HepG2 (cell line): ENCODE results near the gene MTHFR. TPM values are rescaled to one million over a fixed set of nuclear protein-coding genes. Genes with fewer than 3 reads are reported as not detected.

ENCODE experiments used
- ARNT ChIP-seq: fragments of 450-650 bp; IDR thresholded peaks from 2 replicates; pipeline ENCODE4 v1.6.1; 2017
- BRF2 ChIP-seq: sonication (generic); formaldehyde crosslinking; IDR thresholded peaks from 2 replicates; pipeline ENCODE4 v1.8.1; 2022; ENCODE audit warnings: mild to moderate bottlenecking, missing genetic modification reagents
- CENPX ChIP-seq: sonication (generic); formaldehyde crosslinking; IDR thresholded peaks from 2 replicates; pipeline ENCODE4 v1.9.0; 2021; ENCODE audit warnings: mild to moderate bottlenecking, missing genetic modification reagents, moderate library complexity
- CTCF ChIP-seq: sonication (generic); formaldehyde crosslinking; IDR thresholded peaks from 2 replicates; pipeline ENCODE4 v1.5.0; 2020; ENCODE audit warnings: mild to moderate bottlenecking, missing genetic modification reagents, moderate library complexity
- DPF2 ChIP-seq: sonication (generic); formaldehyde crosslinking; IDR thresholded peaks from 2 replicates; pipeline ENCODE4 v1.4.0; 2020; ENCODE audit warnings: mild to moderate bottlenecking, low read depth, missing genetic modification reagents, borderline replicate concordance
- EP300 ChIP-seq, 3 experiments: sonication (generic) in 1 of 3; formaldehyde crosslinking in 1 of 3; IDR thresholded peaks; 2 replicates each; pipeline versions ENCODE4 v1.5.1 to v1.6.1; 2011 to 2020; ENCODE audit warnings: low read depth in 2 of 3, low read length in 2 of 3, borderline replicate concordance in 1 of 3, improper control_type of control experiment in 1 of 3, mild to moderate bottlenecking in 1 of 3, missing genetic modification reagents in 1 of 3, moderate library complexity in 1 of 3
- HCFC1 ChIP-seq: fragments of 150-350 bp; IDR thresholded peaks from 2 replicates; pipeline ENCODE4 v1.6.1; 2014; ENCODE audit warnings: low read depth, low read length
- IKZF4 ChIP-seq: sonication (generic); formaldehyde crosslinking; IDR thresholded peaks from 2 replicates; pipeline ENCODE4 v1.5.1; 2020; ENCODE audit warnings: borderline replicate concordance, mild to moderate bottlenecking, low read depth, missing genetic modification reagents; ENCODE audit errors: not compliant biosample characterization
- IRF2 ChIP-seq: IDR thresholded peaks from 2 replicates; pipeline ENCODE4 v1.6.1; 2018; ENCODE audit warnings: missing genetic modification reagents, missing compliant biosample characterization
- MTF2 ChIP-seq: sonication (generic); formaldehyde crosslinking; IDR thresholded peaks from 2 replicates; pipeline ENCODE4 v1.5.0; 2020; ENCODE audit warnings: missing genetic modification reagents, borderline replicate concordance
- MXD3 ChIP-seq: IDR thresholded peaks from 2 replicates; pipeline ENCODE4 v1.6.1; 2016; ENCODE audit warnings: mild to moderate bottlenecking, missing biosample characterization, missing genetic modification reagents
- NCOR1 ChIP-seq: fragments of 200-600 bp; sonication (generic); IDR thresholded peaks from 2 replicates; pipeline ENCODE4 v1.7.0; 2017; ENCODE audit warnings: antibody characterized with exemption, low read length, borderline replicate concordance
- ZBTB10 ChIP-seq: sonication (generic); formaldehyde crosslinking; IDR thresholded peaks from 2 replicates; pipeline ENCODE4 v1.4.0; 2020; ENCODE audit warnings: missing genetic modification reagents, borderline replicate concordance
- ZKSCAN5 ChIP-seq: sonication (generic); formaldehyde crosslinking; IDR thresholded peaks from 2 replicates; pipeline ENCODE4 v1.5.1; 2020; ENCODE audit warnings: mild to moderate bottlenecking, missing genetic modification reagents
- ZNF225 ChIP-seq: sonication (generic); formaldehyde crosslinking; IDR thresholded peaks from 2 replicates; pipeline ENCODE4 v1.4.0; 2020; ENCODE audit warnings: mild to moderate bottlenecking, missing genetic modification reagents
- ZNF367 ChIP-seq: sonication (generic); formaldehyde crosslinking; IDR thresholded peaks from 2 replicates; pipeline ENCODE4 v1.4.0; 2020; ENCODE audit warnings: missing genetic modification reagents, borderline replicate concordance
- ZNF510 ChIP-seq: sonication (generic); formaldehyde crosslinking; IDR thresholded peaks from 2 replicates; pipeline ENCODE4 v1.4.0; 2020; ENCODE audit warnings: low read depth, mild to moderate bottlenecking, missing genetic modification reagents
- ZNF557 ChIP-seq: sonication (generic); formaldehyde crosslinking; IDR thresholded peaks from 2 replicates; pipeline ENCODE4 v1.4.0; 2020; ENCODE audit warnings: missing genetic modification reagents
- ZNF724P ChIP-seq: sonication (generic); formaldehyde crosslinking; IDR thresholded peaks from 2 replicates; pipeline ENCODE4 v1.8.0; 2022; ENCODE audit warnings: missing genetic modification reagents, borderline replicate concordance
- ZSCAN29 ChIP-seq: sonication (generic); formaldehyde crosslinking; conservative IDR thresholded peaks from 2 replicates; pipeline ENCODE4 v1.4.0; 2020; ENCODE audit warnings: mild to moderate bottlenecking, missing genetic modification reagents
- ZSCAN5A ChIP-seq: sonication (generic); formaldehyde crosslinking; IDR thresholded peaks from 2 replicates; pipeline ENCODE4 v1.8.0; 2022; ENCODE audit warnings: mild to moderate bottlenecking, missing genetic modification reagents, borderline replicate concordance
- polyA plus RNA-seq, 8 experiments: library from polyadenylated mRNA; depleted of rRNA in 3 of 8; stranded (reverse) in 7 of 8; unstranded in 1 of 8; fragments of >200 nt; fragmentation: Illumina TruSeq in 4 of 8; extraction: Trizol in 4 of 8; gene quantifications; 2 replicates each; pipeline versions ENCODE4 v1.2.1 to v1.2.3, GENCODE V29; 2011 to 2016; ENCODE audit warnings: low read depth in 4 of 8, missing spikeins in 1 of 8, mixed read lengths in 1 of 8; ENCODE audit not compliant: insufficient read depth in 1 of 8
- total RNA-seq, 5 experiments: library from RNA; depleted of rRNA; stranded (reverse); fragments of >200 nt; fragmentation: Illumina TruSeq; extraction: Trizol; gene quantifications; 2 replicates each; pipeline ENCODE4 v1.2.3, GENCODE V29; 2016; ENCODE audit warnings: low read depth in 1 of 5

Gene MTHFR
- total and polyA plus RNA-seq, 2 of the 13 experiments (the other 11 are each of a cell fraction or from before 2014, with no cell fraction given), result 3.8 to 8.2 TPM

GRCh38 chr1:11804666-11805421 lies 920 bp downstream of the MTHFR start (continued):
- TF ChIP-seq DPF2, result no peak
- peak in 1 of 2 experiments; percentile 2; a peak in 1 of 4 replicates for TF ChIP-seq EP300 (IDR thresholded peaks at IDR 0.05; ENCODE audit: low read depth in 2 of 2, low read length in 2 of 2)
- no peak for TF ChIP-seq EP300 (CRISPR knock-in tag; IDR thresholded peaks at IDR 0.05; ENCODE audit: borderline replicate concordance)
- no peak for TF ChIP-seq ZNF557 (CRISPR knock-in tag)
- TF ChIP-seq CENPX, result no peak
- TF ChIP-seq CTCF (CRISPR knock-in tag), result no peak
- no peak for TF ChIP-seq ARNT
- no peak for TF ChIP-seq BRF2 (CRISPR knock-in tag)
- TF ChIP-seq MXD3 (CRISPR knock-in tag), result no peak
- TF ChIP-seq IRF2 (CRISPR knock-in tag), result peak; percentile 2
- no peak for TF ChIP-seq ZNF367 (CRISPR knock-in tag)
- 0 out of 2 replicates have a peak, but pooled peaks have one; percentile 5 for TF ChIP-seq ZKSCAN5 (CRISPR knock-in tag)
- no peak for TF ChIP-seq HCFC1
- TF ChIP-seq ZNF724P, result no peak
- TF ChIP-seq ZNF510 (CRISPR knock-in tag), result no peak
- no peak; the same call in 1 of the 2 replicates for TF ChIP-seq ZSCAN29
- no peak for TF ChIP-seq ZNF225 (CRISPR knock-in tag)
- TF ChIP-seq IKZF4, result no peak
- no peak for TF ChIP-seq ZBTB10 (CRISPR knock-in tag)
- TF ChIP-seq MTF2, result 0 out of 2 replicates have a peak, but pooled peaks have one; percentile 1
- peak; percentile 6; the same call in 1 of the 2 replicates for TF ChIP-seq NCOR1
- TF ChIP-seq ZSCAN5A (CRISPR knock-in tag), result no peak
